ENCODE data around the gene ZYX.

ZYX gene

DNA sequence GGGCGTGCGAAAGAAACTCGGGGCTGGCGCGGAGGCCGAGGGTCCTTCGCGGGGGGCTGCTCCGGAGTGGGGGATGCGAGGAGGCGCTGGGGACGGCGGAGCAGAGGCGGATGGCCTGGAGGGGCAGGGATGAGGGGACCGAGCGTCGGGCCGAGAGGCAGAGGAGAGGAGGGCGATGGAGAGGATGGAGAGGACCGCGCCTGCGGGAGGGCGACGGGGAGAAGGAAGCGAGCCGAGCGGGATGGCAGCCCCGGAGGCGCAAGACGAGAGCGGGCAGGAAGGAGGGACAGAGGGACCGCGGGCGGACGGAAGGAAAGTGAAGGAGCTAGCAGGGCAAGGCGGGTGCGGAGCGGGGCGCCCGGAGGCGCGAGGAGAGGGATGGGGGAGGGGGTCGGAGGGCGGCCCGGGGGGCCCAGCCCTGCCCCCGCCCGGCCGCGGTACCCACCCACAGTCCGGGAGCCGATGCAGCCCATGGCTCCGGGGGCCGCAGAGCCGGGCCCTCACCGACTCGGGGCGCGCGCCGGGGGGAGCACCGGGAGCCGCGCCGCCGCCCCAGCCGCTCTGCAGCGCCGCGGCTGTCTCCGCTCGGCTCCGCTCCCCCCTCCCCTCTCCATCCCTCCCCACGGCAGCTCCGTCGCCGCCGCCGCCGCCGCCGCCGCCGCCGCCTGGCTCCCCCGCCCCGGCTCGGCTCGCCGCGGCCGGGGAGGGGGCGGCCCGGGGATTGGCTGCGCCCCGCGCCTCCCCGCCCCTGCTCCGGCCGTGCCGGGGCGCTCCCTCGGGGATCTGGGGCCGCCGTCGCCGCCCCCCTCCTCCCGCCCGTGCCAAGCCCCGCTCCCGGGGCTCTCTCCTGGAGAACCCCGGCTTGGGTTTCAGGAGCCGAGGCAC lies 18.8 kb upstream of the ZYX start, which contains the start of gene FAM131B:
Gene FAM131B, minus strand, starts transcription at position 583 of the 885 bp plus-strand sequence. Its CDS starts 110 bp downstream, at position 473.
- peak; percentile 39 for DNase-seq

DNA sequence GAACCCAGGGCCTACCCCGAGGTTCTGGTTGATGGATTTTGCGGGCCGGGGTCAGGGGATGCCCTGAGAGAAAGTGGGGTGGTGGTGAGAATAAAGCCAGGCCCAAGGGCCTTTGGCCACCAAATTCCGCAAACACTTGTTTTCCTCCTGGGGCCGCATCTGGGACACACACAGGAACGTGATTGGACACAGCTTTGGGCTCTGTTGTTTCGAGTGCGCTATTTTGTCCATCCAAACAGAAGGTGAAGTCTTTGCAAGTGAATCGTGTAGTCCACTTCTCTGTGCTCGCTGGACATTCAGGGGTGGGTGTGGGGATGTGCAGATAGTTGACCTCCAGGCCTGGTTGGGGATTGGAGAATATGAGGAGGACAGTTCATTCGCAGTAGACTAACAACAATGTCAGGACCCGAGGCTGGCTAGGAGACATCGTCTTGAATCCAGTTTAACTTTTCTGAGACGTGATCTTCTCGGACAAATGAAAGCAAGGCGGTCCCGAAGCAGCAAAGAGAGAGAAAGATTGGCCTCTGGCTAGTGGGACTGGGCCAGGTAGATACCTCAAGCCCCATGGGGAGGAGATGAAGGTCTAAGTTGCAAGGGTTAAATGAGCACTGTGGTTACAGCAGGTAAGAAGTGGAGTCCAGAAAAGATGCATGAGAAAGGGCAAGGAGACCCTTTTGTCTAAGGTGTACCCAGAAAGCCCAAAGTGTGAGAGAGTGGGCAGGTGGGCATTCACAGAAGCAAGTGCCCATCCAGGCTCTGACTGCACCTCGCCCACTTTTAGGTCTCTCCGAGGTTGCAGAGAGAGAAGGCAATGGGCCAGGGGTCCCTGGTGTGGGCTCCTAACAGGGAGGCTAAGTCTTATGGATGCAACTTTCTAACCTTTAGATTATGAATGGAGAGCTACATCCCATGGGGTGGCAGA lies 17.9 kb upstream of the ZYX start:
- no peak for DNase-seq

DNA sequence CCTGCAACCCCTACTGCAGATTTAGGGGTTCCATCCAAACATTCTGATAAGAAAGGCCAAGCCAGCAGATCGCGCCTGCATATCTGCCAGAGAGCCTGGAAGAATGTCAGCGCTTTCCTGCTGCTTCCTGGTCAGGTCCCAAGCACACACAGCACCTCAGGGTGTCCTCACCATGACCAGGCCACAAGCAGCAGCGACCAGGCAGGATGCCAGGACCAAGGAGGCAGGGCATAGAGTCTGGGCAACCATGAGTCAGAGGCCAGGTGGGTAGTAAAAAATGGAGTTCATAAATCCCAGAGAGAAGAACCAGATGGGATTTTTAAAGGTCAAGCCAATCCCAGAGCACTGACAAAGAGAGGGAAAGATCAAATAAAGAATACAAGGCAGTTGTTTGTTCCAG lies 13.2 kb upstream of the ZYX start:
- no peak for DNase-seq

DNA sequence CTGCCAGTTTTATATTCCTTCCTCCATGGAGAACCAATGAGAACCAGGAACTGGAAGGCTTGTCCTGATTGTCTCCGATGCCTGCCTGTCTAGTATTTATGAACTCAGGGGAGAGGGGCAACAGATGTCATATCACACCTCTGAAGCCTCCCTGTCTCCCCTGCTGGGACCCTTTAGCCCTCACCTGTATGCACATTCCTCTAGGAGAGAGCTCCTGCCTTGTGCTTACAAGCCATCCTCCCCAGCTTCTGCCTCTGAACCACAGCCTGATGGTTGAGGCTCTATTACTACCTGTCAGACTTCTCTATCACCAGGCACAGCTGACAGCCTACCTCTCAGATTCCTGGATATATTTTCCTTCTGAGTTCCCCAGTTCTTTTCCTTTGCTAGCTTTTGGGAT lies 12.8 kb upstream of the ZYX start:
- no peak for DNase-seq

DNA sequence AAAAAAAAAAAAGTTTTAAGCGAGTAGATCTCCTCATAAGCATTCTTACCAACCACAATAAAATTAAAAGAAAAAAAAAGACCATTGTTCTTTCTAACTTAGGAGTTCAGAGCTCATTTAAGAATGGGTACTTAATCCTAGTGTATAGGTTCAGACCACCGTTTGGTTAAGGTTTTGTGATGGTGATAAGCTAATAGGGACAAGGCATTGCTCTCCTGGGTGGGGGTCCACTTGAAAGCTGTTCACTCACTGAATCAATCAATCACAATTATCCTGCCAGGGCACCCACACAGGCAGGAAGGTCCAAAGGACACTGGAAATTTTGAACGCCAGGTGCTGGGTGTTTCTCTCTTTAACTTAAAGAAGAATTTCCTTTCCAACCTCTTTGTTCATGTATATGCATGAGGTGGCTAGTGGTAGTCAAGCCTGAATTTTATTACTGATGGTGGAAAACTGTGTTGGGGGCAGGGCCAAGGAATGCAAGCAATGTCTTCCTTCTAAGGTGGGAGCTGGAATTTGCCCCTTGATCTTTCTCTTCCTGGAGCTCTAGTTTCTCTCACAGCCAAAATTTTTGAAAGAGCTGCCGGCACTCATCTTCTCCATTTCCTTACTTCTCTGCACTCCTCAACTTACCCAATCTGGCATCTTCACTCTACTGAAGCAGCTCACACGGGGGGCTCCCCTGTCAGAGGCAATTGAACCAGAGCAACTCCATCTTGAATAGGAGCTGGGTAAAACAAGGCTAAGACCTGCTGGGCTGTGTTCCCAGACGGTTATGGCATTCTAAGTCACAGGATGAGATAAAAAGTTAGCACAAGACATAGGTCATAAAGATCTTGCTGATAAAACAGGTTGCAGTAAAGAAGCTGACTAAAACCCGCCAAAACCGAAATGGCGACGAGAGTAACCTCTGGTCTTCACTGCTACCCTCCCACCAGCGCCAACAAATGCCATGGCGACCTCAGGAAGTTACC lies 11.2 kb upstream of the ZYX start:
- no peak for DNase-seq

DNA sequence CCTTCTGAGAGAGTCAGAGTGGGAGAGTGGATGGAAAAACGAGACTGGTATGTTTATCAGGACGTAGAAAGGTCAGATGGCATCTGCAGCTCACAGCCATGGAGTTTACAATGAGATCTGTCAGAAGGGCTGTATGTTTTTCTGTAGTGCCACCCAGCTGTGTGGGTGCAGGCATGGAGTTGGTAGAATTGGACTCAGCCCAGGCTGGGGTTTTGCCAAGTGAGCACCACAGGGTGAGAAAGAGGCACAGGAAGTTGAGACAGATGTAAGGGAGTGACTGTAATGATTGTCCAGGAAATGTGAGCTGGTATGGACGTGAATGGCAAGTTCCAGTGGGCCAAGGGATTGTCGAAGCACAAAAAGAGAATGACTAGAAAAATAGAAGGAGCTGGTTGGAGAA lies 9.1 kb upstream of the ZYX start:
- peak; percentile 86 for DNase-seq

DNA sequence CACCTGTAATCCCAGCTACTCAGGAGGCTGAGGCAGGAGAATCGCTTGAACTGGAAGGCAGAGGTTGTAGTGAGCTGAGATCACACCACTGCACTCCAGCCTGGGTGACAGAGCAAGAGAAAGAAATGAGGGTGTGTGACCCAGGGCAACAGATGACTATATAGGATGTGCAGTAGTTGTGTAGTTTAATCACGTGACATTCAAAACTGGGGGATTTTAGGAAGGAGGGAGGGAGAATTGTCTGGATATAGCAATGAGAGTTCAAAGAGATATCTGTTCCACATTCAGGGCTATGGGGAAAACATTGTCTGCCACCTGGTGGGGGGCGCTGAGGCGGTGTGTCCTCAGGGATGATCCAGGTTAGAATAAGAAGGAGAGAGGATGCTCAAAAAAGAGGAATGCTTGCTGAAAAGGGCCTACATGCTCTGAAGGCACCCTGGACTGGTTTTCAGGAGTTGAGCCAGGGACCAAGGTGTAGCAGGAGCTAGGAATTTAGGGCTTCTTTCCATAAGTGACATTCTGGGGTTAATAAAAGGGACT lies 7.8 kb upstream of the ZYX start:
- DNase-seq = peak; percentile 22

DNA sequence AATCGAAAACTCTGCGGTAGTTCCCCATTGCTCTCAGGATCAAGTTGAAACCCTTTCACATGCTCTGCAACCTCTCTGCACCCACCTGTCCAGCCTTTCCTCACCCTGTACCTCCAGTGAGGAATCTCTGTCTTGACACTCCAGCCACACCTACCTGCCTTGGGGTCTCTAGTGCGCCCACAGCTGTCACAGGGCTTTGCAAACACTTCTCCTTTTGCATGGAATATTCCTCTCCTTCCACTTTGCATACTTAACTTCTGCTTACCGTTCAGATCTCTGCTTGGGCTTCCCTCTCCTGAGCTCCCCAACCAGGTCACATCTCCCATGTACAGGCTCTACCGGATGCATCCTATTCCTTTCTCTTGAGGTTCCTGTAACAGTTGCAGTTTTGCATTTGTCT lies 6.6 kb upstream of the ZYX start:
- peak; percentile 42 for DNase-seq

DNA sequence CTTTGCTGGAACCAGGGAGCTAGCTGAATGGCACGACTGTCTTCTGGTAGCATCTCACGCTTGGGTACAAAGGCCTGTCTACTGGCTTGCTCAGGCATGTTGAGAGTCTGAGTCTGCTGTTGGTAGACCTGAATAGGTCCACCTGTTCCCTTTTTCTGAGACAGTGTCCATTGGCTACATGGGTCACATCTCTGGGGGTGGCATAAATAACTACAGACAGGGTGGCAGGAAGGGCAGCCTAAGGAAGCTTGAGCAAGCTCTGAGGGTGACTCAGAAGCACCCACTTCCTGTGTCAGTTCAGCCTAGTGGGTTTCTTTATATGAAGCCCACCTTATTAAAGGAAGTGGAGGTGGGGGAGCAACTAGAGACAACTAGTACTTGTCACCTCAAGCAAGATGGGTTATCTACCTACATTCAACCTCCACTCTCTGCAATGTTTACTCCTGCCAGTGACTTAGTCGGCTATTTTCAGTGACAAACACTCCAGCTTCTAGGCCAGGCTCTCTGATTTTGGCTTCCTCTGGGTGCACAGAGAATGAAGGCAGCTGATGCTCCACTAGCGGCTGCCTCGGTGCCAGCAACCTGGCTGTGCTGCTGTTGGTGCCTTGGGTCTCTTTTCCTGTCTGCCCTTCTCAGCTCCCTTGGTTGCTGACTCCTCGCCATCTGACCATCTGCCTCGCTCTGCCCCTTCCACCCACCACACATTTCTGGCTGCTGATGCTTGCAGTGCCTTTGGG lies 5.7 kb upstream of the ZYX start:
- DNase-seq = peak; percentile 65

DNA sequence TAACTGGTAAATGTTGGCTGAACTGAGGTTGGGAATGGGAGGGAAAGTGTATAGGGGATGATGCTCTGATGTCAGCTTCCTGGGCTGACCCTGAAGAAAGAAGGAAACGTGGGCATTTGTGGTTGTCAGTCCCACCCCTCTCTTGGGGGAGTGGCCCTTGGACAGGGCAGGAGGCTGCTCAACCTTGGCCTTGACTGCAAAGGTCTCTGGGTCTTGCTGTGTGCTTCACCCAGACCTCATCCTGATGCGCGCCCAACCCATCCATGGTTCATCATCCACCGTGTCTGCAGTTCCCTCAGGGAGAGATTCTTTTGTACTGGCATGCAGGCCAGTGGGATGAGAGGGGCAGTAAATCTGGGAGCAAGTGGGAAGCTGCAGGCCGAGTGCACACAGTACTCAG lies 4.7 kb upstream of the ZYX start:
- DNase-seq = peak; percentile 62

DNA sequence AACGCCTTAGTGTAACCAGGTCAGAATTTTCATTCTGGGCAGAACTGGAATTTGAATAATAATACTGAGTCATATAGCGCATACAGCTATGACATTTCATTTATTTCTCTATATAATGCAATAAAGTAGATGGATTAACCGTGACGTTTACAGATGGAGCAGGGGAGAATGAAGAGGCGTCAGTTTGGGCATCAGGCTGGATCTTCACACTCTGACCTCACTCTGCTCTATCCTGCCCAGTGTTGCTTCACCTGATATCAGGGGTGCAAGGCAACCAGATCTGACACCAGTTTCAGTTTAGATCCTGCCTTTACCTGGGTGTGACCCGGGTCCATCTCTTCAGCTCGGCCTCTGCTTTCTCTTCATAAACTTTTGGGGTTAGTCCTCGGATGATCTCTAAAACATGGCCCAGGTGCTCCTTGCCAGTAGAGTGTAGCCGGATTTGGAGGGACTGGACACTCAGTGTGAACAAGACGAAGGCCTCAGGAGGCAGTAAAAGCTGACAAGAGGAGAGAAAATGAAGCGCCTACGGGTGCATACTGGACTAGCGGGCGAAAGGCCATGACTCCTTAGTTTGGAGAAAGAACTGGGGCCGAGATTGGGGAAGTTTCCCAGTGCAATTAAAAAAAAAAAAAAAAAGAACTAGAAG lies 1.4 kb upstream of the ZYX start:
- DNase-seq = peak; percentile 33

DNA sequence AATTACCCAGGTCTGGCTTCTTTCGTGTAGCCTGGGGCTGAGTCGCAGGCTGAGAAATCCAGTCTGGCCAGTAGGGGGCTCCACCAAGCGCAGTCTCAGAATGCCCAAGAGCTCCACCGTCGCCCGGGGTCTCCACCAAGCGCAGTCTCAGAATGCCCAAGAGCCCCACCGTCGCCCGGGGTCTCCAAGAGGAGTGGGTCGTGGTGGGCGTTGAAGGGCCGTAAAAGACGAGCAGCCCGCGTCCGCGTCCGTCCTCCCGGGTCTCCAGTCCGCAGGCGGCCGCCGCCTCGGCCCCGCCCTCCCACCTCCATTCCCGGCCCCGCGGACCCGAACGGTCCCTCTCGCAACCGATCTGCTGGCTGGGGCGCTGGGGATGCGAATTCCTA lies 892 bp upstream of the ZYX start:
- DNase-seq = peak; percentile 94

DNA sequence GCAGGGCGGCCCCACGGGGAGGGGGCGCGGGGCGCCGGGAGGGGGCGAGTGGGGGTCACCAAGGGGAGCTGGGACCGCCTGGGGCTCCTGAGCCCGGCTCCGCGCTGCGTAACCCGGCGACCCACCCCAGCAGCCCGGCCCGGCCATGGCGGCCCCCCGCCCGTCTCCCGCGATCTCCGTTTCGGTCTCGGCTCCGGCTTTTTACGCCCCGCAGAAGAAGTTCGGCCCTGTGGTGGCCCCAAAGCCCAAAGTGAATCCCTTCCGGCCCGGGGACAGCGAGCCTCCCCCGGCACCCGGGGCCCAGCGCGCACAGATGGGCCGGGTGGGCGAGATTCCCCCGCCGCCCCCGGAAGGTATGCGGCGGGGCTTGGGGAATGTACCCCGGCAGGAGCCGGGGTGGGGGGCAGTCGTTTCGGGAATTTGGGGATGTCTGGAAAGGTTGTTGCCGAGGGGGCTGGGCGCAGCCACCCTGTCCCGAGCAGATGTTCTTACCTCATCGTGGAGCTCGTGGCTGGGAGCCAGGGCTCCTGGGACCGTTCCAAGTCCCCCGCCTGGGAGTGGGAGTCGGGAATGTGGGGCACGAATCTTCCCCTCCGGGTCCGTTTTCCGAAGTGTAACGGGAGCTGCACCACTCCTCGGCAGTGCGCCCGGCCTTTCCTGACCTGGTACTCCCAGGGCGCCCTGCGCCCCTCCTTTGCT lies 431 bp downstream of the ZYX start:
- peak; percentile 38 for DNase-seq

DNA sequence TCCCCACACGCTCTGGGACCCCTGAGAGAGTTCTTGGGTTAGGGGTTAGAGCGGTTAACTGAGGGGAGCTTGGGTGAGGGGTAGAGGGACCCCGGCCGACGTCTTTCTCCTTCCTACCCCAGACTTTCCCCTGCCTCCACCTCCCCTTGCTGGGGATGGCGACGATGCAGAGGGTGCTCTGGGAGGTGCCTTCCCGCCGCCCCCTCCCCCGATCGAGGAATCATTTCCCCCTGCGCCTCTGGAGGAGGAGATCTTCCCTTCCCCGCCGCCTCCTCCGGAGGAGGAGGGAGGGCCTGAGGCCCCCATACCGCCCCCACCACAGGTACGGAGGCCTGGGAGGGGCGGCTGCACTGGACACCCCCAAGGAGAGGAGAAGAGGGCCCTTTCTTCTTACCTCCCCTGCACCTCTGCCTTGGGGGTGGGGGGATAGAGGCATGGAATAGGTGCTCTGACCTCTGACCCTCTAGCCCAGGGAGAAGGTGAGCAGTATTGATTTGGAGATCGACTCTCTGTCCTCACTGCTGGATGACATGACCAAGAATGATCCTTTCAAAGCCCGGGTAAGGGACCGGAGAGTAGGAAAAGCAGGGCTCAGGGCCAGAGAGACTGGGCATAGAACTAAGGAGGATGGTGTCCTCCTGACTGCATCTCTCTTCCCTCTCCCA lies 1.1 kb downstream of the ZYX start:
- DNase-seq = peak; percentile 24

DNA sequence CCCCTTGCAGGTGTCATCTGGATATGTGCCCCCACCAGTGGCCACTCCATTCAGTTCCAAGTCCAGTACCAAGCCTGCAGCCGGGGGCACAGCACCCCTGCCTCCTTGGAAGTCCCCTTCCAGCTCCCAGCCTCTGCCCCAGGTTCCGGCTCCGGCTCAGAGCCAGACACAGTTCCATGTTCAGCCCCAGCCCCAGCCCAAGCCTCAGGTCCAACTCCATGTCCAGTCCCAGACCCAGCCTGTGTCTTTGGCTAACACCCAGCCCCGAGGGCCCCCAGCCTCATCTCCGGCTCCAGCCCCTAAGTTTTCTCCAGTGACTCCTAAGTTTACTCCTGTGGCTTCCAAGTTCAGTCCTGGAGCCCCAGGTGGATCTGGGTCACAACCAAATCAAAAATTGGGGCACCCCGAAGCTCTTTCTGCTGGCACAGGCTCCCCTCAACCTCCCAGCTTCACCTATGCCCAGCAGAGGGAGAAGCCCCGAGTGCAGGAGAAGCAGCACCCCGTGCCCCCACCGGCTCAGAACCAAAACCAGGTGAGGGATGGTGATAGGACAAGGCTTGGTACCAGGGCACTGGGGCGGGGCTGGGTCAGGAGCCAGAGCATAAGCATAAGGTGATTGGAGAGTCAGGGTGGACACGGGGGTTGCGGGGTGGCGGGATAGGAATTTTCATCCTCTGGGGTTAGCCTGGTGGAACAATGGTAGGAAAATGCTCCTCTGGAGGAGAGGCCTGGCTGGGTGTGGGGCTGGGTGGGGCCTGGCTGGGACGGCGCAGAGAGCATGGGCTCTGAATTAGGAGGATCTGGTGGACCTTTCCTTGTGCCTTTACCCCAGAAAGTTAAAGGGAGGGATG lies 1.9 kb downstream of the ZYX start:
- DNase-seq = no peak

DNA sequence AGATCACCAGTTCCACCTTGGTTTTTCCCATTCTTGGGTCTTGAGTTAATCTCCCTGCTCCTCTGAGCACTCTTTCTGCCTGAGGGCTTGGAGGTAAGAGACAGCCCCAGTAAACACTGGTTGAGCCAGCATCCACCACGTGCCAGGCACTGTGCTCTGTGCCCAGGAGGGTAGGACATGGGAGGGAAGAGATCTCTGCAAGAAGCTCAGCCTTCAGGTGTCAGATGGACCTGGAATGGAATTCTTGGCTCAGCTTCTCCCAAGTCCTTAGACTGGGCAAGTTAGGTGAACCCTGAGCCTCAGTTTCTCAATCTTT lies 2.5 kb downstream of the ZYX start:
- no peak for DNase-seq

DNA sequence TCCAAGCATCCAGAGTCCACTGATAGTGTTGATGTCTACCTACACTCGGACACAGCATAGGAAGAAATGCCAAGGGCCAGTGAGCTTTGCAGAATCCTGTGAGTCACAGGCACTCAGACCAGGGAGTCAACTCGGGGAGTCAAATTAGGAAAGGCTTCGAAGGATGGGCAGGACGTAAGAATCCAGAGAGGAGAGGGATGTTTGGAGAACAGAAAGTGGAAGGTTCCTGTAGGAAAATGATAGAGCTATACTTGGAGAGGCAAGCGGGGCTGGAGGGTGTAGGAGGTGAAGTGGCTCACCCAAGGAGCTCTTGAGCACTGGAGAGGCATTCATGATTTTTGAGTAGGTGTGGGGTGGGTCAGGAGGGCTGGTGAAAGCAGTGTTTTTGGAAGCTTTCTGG lies 3.0 kb downstream of the ZYX start:
- peak; percentile 65 for DNase-seq

DNA sequence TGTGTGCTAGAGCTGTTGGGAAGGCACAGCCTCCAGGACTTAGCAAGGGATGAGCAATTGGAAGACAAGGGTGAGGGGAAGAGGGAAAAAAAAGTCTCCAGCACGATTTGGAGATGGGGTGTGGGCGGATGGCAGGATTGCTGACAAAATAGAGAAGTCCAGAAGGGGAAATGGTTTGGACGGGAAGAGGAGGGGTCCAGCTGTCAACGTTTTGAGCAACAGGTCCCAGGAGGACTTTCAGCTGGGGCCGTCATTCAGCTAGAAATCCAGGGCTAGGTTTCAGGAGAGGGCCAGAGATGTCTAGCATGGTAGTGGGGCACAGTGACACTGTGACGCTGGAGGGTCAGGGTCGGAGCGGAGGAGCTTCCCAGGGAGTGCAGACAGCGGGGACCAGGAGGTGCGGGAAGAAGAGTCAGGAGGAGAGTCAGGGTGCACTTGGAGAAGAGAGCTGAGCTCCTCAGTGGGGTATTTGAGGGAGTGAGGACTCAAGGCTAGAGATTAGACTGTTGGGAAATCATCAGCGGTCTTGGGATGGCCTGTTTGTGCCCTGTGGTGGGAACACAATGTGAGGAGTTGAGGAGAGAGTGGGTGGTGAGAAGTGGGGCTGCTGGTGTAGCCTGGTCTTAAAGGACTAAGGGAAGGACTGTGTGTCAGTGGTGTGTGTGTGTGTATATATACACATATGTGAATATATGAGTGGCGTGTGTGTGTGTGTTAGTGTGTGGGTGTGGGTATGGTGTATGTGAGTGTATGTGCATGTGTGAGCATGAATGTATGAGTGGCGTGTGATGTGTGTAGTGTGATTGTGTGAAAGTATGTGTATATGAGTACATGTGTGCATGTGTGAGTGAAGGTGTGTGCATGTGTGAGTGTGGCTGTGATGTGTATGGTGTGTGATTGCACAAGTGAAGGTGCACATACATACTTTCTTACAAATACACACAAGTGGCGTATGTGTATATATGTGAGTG lies 3.8 kb downstream of the ZYX start:
- peak; percentile 80 for DNase-seq

All from suppressor macrophage treated with lipopolysaccharide for 4 hours (primary cell).